GM19397 (cell line): Measurements from ENCODE around the gene CTXN3.

Experiments
- ATAC-seq: cut with Tn5 transposase; IDR thresholded peaks from one replicate; pipeline ENCODE4 v1.9.1; 2021; ENCODE audit warnings: mild to moderate bottlenecking, moderate library complexity; ENCODE audit not compliant: unreplicated experiment

The CTXN3 gene

GRCh38 chr5:127649018-127649439 is at the start of gene CTXN3:
Gene CTXN3 (plus strand): TSS chr5:127649082. CDS start chr5:127657522, 8,440 bp downstream.
- ATAC-seq: no peak

GRCh38 chr5:127599320-127599719 is 49.6 kb upstream of the CTXN3 start:
- ATAC-seq: no peak

GRCh38 chr5:127599847-127600246 is 49.0 kb upstream of the CTXN3 start:
- no peak for ATAC-seq

GRCh38 chr5:127601111-127601510 is 47.8 kb upstream of the CTXN3 start:
- no peak for ATAC-seq

- no peak for ATAC-seq
These were observed 47.3 kb upstream of the CTXN3 start for GRCh38 chr5:127601601-127602000.

- no peak for ATAC-seq
These were observed 46.4 kb upstream of the CTXN3 start for GRCh38 chr5:127602481-127602880.

GRCh38 chr5:127602896-127603844 is 45.7 kb upstream of the CTXN3 start:
- ATAC-seq: no peak

GRCh38 chr5:127608077-127608660 is 40.7 kb upstream of the CTXN3 start:
- ATAC-seq: no peak

GRCh38 chr5:127609011-127609410 is 39.9 kb upstream of the CTXN3 start:
- ATAC-seq: no peak

- ATAC-seq: no peak
These were observed 38.9 kb upstream of the CTXN3 start for GRCh38 chr5:127609957-127610356.

- no peak for ATAC-seq
These were observed 36.3 kb upstream of the CTXN3 start for GRCh38 chr5:127612441-127613141.

- no peak for ATAC-seq
These were observed 33.0 kb upstream of the CTXN3 start for GRCh38 chr5:127615916-127616315.

- ATAC-seq: no peak
These were observed 28.9 kb upstream of the CTXN3 start for GRCh38 chr5:127619908-127620479.

GRCh38 chr5:127621601-127622325 is 27.1 kb upstream of the CTXN3 start:
- ATAC-seq: no peak

- no peak for ATAC-seq
These were observed 14.9 kb upstream of the CTXN3 start for GRCh38 chr5:127634007-127634406.

GRCh38 chr5:127639828-127640227 is 9.1 kb upstream of the CTXN3 start:
- no peak for ATAC-seq

GRCh38 chr5:127642949-127643348 is 5.9 kb upstream of the CTXN3 start:
- no peak for ATAC-seq

GRCh38 chr5:127643607-127644006 is 5.3 kb upstream of the CTXN3 start:
- no peak for ATAC-seq

GRCh38 chr5:127645300-127645726 is 3.6 kb upstream of the CTXN3 start:
- no peak for ATAC-seq

GRCh38 chr5:127647361-127647958 is 1.4 kb upstream of the CTXN3 start:
- no peak for ATAC-seq
